HepG2 (cell line): ENCODE data around the gene SP140L. TPM values are rescaled to one million over a fixed set of nuclear protein-coding genes. Genes with fewer than 3 reads are reported as not detected.

Source experiments
- AGO2 ChIP-seq: fragments of 200-400 bp; formaldehyde crosslinking; optimal IDR thresholded peaks from 2 replicates; pipeline ENCODE3; 2017; ENCODE audit warnings: mild to moderate bottlenecking, low read depth, low read length, moderate library complexity
- ETV6 ChIP-seq: sonication (generic); formaldehyde crosslinking; conservative IDR thresholded peaks from 2 replicates; pipeline ENCODE4 v1.4.0; 2020; ENCODE audit warnings: missing genetic modification reagents
- HHEX ChIP-seq: IDR thresholded peaks from 2 replicates; pipeline ENCODE4 v1.6.1; 2016; ENCODE audit warnings: control low read depth
- HMG20A ChIP-seq: IDR thresholded peaks from 2 replicates; pipeline ENCODE4 v1.6.1; 2016; ENCODE audit warnings: borderline replicate concordance
- ISL2 ChIP-seq: sonication (generic); formaldehyde crosslinking; IDR thresholded peaks from 2 replicates; pipeline ENCODE4 v1.5.0; 2020; ENCODE audit warnings: missing genetic modification reagents
- KDM1A ChIP-seq: IDR thresholded peaks from 2 replicates; pipeline ENCODE4 v1.6.1; 2016; ENCODE audit warnings: missing compliant biosample characterization
- SNAPC2 ChIP-seq: sonication (generic); formaldehyde crosslinking; IDR thresholded peaks from 2 replicates; pipeline ENCODE4 v1.8.1; 2022; ENCODE audit warnings: mild to moderate bottlenecking, missing genetic modification reagents
- SOX5 ChIP-seq: IDR thresholded peaks from 2 replicates; pipeline ENCODE4 v1.6.1; 2016; ENCODE audit warnings: borderline replicate concordance
- SOX6 ChIP-seq, 2 experiments: fragments of 450-650 bp in 1 of 2; sonication (generic) in 1 of 2; formaldehyde crosslinking in 1 of 2; IDR thresholded peaks; 2 replicates each; pipeline versions ENCODE4 v1.4.0 to v1.6.1; 2017 to 2020; ENCODE audit warnings: antibody characterized with exemption in 1 of 2, mild to moderate bottlenecking in 1 of 2, missing genetic modification reagents in 1 of 2
- YEATS4 ChIP-seq: sonication (generic); formaldehyde crosslinking; IDR thresholded peaks from 2 replicates; pipeline ENCODE4 v1.4.0; 2020; ENCODE audit warnings: missing genetic modification reagents, borderline replicate concordance
- ZBTB20 ChIP-seq: sonication (generic); formaldehyde crosslinking; IDR thresholded peaks from 2 replicates; pipeline ENCODE4 v1.8.1; 2023; ENCODE audit warnings: missing genetic modification reagents, low read depth, mild to moderate bottlenecking, borderline replicate concordance
- ZFP36L1 ChIP-seq: sonication (generic); formaldehyde crosslinking; IDR thresholded peaks from 2 replicates; pipeline ENCODE4 v1.8.0; 2022; ENCODE audit warnings: mild to moderate bottlenecking, missing genetic modification reagents, moderate library complexity
- ZNF335 ChIP-seq: sonication (generic); formaldehyde crosslinking; IDR thresholded peaks from 2 replicates; pipeline ENCODE4 v1.4.0; 2020; ENCODE audit warnings: missing genetic modification reagents
- ZNF354B ChIP-seq: sonication (generic); formaldehyde crosslinking; IDR thresholded peaks from 2 replicates; pipeline ENCODE4 v1.8.0; 2022; ENCODE audit warnings: mild to moderate bottlenecking, missing genetic modification reagents
- ZNF839 ChIP-seq: sonication (generic); formaldehyde crosslinking; IDR thresholded peaks from 2 replicates; pipeline ENCODE4 v1.4.0; 2020; ENCODE audit warnings: missing genetic modification reagents, mild to moderate bottlenecking, borderline replicate concordance
- polyA plus RNA-seq, 8 experiments: library from polyadenylated mRNA; depleted of rRNA in 3 of 8; stranded (reverse) in 7 of 8; unstranded in 1 of 8; fragments of >200 nt; fragmentation: Illumina TruSeq in 4 of 8; extraction: Trizol in 4 of 8; gene quantifications; 2 replicates each; pipeline versions ENCODE4 v1.2.1 to v1.2.3, GENCODE V29; 2011 to 2016; ENCODE audit warnings: low read depth in 4 of 8, missing spikeins in 1 of 8, mixed read lengths in 1 of 8; ENCODE audit not compliant: insufficient read depth in 1 of 8
- total RNA-seq, 5 experiments: library from RNA; depleted of rRNA; stranded (reverse); fragments of >200 nt; fragmentation: Illumina TruSeq; extraction: Trizol; gene quantifications; 2 replicates each; pipeline ENCODE4 v1.2.3, GENCODE V29; 2016; ENCODE audit warnings: low read depth in 1 of 5
- TF ChIP-seq, protein P1 (sequence below): IDR thresholded peaks from 2 replicates; pipeline ENCODE4 v1.6.1; 2016; ENCODE audit warnings: missing compliant biosample characterization, missing genetic modification reagents, borderline replicate concordance
- TF ChIP-seq, protein P2 (sequence below): sonication (generic); formaldehyde crosslinking; IDR thresholded peaks from 2 replicates; pipeline ENCODE4 v1.4.0; 2020; ENCODE audit warnings: missing genetic modification reagents
- TF ChIP-seq, protein P3 (sequence below): sonication (generic); formaldehyde crosslinking; IDR thresholded peaks from 2 replicates; pipeline ENCODE4 v1.5.0; 2020; ENCODE audit warnings: mild to moderate bottlenecking, missing genetic modification reagents
- TF ChIP-seq, protein P4 (sequence below): sonication (generic); IDR thresholded peaks from 2 replicates; pipeline ENCODE4 v1.6.1; 2016; ENCODE audit warnings: low read depth, borderline replicate concordance
- TF ChIP-seq, protein P5 (sequence below): sonication (generic); formaldehyde crosslinking; IDR thresholded peaks from 2 replicates; pipeline ENCODE4 v1.4.0; 2020; ENCODE audit warnings: missing genetic modification reagents
- TF ChIP-seq, protein P6 (sequence below): sonication (generic); formaldehyde crosslinking; IDR thresholded peaks from 2 replicates; pipeline ENCODE4 v1.8.1; 2023; ENCODE audit warnings: missing genetic modification reagents, inconsistent platforms, borderline replicate concordance

Gene SP140L
- total and polyA plus RNA-seq, 2 of the 13 experiments (the other 11 are each of a cell fraction or from before 2014, with no cell fraction given), result 10.9 to 17.5 TPM

DNA sequence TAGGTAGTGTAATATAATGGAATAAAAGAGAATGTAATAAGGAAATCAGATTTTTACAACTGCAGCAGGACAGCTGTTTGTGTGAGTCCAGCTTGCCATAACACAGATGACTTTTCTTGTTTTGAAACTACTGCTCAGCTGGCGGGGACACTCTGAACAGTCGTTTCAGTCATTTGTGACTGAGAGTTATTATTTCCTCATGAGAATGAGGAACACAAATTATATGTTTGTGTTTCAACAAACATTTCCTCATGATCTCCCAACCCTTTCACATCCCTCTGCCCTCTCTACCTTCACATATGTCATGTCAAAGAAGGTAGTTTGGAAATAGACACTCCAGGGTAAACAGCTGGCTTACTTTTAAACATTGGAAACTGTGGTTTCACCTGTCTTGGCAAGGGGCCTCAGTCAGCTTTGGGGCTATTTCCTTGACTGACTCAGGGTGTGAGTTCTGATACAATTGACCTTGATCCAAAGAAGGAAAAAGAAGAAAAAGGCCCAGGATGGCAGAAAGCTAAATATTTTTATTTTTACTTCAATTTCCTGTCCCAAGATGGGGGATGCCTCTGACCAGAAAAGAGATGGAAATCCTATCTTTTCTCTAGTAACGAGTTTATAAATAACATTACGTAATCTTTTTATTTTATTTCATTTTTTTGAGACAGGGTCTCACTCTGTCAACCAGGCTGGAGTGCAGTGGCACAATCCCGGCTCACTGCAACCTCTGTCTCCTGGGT, 593 bp downstream of the SP140L start (continued):
- TF ChIP-seq, protein P1, sequence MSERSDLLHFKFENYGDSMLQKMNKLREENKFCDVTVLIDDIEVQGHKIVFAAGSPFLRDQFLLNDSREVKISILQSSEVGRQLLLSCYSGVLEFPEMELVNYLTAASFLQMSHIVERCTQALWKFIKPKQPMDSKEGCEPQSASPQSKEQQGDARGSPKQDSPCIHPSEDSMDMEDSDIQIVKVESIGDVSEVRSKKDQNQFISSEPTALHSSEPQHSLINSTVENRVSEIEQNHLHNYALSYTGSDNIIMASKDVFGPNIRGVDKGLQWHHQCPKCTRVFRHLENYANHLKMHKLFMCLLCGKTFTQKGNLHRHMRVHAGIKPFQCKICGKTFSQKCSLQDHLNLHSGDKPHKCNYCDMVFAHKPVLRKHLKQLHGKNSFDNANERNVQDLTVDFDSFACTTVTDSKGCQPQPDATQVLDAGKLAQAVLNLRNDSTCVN (CRISPR knock-in tag), result no peak
- TF ChIP-seq, protein P2, sequence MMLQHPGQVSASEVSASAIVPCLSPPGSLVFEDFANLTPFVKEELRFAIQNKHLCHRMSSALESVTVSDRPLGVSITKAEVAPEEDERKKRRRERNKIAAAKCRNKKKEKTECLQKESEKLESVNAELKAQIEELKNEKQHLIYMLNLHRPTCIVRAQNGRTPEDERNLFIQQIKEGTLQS (CRISPR knock-in tag), result no peak
- TF ChIP-seq, protein P3, sequence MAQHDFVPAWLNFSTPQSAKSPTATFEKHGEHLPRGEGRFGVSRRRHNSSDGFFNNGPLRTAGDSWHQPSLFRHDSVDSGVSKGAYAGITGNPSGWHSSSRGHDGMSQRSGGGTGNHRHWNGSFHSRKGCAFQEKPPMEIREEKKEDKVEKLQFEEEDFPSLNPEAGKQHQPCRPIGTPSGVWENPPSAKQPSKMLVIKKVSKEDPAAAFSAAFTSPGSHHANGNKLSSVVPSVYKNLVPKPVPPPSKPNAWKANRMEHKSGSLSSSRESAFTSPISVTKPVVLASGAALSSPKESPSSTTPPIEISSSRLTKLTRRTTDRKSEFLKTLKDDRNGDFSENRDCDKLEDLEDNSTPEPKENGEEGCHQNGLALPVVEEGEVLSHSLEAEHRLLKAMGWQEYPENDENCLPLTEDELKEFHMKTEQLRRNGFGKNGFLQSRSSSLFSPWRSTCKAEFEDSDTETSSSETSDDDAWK (CRISPR knock-in tag), result no peak
- 0 out of 2 replicates have a peak, but pooled peaks have one; percentile 2 for TF ChIP-seq ISL2 (CRISPR knock-in tag)
- TF ChIP-seq SOX5 (CRISPR knock-in tag), result 0 out of 2 replicates have a peak, but pooled peaks have one; percentile 6
- no peak for TF ChIP-seq ETV6
- TF ChIP-seq KDM1A (CRISPR knock-in tag), result no peak
- 0 out of 2 replicates have a peak, but pooled peaks have one; percentile 14 for TF ChIP-seq HMG20A (CRISPR knock-in tag)
- peak; percentile 15; the same call in 1 of the 2 replicates for TF ChIP-seq YEATS4 (CRISPR knock-in tag)
- TF ChIP-seq ZNF354B (CRISPR knock-in tag), result 0 out of 2 replicates have a peak, but pooled peaks have one; percentile 80
- 0 out of 2 replicates have a peak, but pooled peaks have one; percentile 12 for TF ChIP-seq ZNF335
- TF ChIP-seq ZFP36L1 (CRISPR knock-in tag), result no peak
- TF ChIP-seq, protein P4, sequence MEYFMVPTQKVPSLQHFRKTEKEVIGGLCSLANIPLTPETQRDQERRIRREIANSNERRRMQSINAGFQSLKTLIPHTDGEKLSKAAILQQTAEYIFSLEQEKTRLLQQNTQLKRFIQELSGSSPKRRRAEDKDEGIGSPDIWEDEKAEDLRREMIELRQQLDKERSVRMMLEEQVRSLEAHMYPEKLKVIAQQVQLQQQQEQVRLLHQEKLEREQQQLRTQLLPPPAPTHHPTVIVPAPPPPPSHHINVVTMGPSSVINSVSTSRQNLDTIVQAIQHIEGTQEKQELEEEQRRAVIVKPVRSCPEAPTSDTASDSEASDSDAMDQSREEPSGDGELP, result peak; percentile 2; the same call in 1 of the 2 replicates
- TF ChIP-seq, protein P5, sequence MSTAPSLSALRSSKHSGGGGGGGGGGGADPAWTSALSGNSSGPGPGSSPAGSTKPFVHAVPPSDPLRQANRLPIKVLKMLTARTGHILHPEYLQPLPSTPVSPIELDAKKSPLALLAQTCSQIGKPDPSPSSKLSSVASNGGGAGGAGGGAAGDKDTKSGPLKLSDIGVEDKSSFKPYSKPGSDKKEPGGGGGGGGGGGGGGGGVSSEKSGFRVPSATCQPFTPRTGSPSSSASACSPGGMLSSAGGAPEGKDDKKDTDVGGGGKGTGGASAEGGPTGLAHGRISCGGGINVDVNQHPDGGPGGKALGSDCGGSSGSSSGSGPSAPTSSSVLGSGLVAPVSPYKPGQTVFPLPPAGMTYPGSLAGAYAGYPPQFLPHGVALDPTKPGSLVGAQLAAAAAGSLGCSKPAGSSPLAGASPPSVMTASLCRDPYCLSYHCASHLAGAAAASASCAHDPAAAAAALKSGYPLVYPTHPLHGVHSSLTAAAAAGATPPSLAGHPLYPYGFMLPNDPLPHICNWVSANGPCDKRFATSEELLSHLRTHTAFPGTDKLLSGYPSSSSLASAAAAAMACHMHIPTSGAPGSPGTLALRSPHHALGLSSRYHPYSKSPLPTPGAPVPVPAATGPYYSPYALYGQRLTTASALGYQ (CRISPR knock-in tag), result 0 out of 2 replicates have a peak, but pooled peaks have one; percentile 8
- TF ChIP-seq, protein P6, sequence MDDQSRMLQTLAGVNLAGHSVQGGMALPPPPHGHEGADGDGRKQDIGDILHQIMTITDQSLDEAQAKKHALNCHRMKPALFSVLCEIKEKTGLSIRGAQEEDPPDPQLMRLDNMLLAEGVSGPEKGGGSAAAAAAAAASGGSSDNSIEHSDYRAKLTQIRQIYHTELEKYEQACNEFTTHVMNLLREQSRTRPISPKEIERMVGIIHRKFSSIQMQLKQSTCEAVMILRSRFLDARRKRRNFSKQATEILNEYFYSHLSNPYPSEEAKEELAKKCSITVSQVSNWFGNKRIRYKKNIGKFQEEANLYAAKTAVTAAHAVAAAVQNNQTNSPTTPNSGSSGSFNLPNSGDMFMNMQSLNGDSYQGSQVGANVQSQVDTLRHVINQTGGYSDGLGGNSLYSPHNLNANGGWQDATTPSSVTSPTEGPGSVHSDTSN, result no peak
- 0 out of 2 replicates have a peak, but pooled peaks have one; percentile 4 for TF ChIP-seq HHEX (CRISPR knock-in tag)
- TF ChIP-seq SOX6 (IDR thresholded peaks at IDR 0.05), result no peak
- TF ChIP-seq SOX6 (CRISPR knock-in tag; IDR thresholded peaks at IDR 0.05), result 0 out of 2 replicates have a peak, but pooled peaks have one; percentile 12
- TF ChIP-seq AGO2, result no peak
- TF ChIP-seq SNAPC2 (CRISPR knock-in tag), result 0 out of 2 replicates have a peak, but pooled peaks have one; percentile 7
- no peak for TF ChIP-seq ZNF839 (CRISPR knock-in tag)
- no peak for TF ChIP-seq ZBTB20 (CRISPR knock-in tag)
- TF ChIP-seq, all 625 proteins: peak for 22
